GM21423 (cell line): Measurements from ENCODE around the gene SPATC1L.
A peak's percentile ranks its signal among the peaks of the same experiment; 100 is the strongest.
"Not testable (repeated sequence)": the region's sequence is repeated elsewhere in the genome, so short reads cannot be mapped to it uniquely, and the experiment has no call there.

Source experiments
- ATAC-seq: cut with Tn5 transposase; IDR thresholded peaks from one replicate; pipeline ENCODE4 v1.9.1; 2021; ENCODE audit warnings: mild to moderate bottlenecking, moderate library complexity; ENCODE audit not compliant: unreplicated experiment

SPATC1L gene

GRCh38 chr21:46183910-46184624, at the start of gene SPATC1L:
SPATC1L (minus strand) TSS chr21:46184459; CDS start chr21:46182816, 1,643 bp downstream.
- ATAC-seq = peak; percentile 48

- no peak for ATAC-seq
These were observed 45.6 kb upstream of the SPATC1L start for GRCh38 chr21:46229923-46230260.

GRCh38 chr21:46229133-46229922, 45.1 kb upstream of the SPATC1L start:
- ATAC-seq = peak; percentile 23

- peak; percentile 86 for ATAC-seq
These were observed 44.2 kb upstream of the SPATC1L start, which contains the start of gene LSS for GRCh38 chr21:46228345-46229051. LSS (minus strand) TSS chr21:46228774; CDS start chr21:46228745, 29 bp downstream.

- ATAC-seq = no peak
These were observed 43.6 kb upstream of the SPATC1L start for GRCh38 chr21:46227811-46228344.

DNA sequence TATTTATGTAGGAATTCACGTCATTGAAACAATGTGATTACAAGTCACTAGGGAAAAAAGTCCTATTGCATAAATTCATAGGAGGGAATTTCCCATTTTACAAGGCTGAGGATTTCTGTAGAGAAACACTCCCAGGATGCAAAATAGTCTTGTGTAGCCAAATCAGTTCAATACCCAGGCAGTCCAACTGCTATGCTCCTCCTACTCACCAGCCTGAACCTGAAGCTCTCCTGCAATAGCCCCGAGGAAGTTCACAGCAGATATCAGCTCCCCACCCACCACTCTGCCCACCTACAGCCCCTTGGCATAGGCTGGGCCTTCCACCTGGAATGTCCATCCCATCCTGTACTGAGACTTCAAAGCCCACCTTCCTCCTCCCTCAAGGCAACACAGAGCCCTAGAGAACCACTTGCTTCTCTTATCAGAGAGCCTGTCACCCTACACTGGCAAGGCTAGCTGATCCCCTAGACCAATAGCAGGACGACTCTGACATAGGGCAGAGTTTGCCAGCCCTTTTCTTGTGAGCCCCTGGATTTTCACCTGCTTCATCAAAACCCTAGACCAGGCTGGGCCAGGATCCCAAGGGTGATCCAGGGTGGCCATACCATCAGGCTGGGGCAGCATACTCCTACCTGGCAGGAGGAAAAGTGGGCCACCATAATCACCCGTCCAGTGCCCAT, 42.8 kb upstream of the SPATC1L start:
- ATAC-seq = no peak

DNA sequence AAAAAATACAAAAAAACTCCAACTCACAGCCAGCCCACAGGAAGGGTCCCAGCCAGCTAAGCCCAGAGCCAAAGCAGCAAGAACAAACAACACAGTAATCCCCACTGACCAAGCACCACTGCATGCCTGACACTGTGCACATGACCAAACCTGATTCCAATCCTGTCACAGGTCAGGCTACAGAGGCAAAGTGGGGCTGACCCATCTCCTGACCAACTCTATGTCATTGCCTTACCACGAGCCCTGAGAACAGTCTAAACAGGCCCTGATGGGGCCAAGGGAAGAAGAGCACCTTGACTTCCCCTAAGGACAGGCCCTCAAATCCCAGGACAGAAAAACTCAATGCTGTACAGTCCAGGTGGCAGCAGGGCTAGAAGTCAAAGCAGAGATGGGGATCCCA, 41.9 kb upstream of the SPATC1L start:
- ATAC-seq = no peak

- not testable (repeated sequence) for ATAC-seq
These were observed 39.4 kb upstream of the SPATC1L start for GRCh38 chr21:46223661-46224060.

DNA sequence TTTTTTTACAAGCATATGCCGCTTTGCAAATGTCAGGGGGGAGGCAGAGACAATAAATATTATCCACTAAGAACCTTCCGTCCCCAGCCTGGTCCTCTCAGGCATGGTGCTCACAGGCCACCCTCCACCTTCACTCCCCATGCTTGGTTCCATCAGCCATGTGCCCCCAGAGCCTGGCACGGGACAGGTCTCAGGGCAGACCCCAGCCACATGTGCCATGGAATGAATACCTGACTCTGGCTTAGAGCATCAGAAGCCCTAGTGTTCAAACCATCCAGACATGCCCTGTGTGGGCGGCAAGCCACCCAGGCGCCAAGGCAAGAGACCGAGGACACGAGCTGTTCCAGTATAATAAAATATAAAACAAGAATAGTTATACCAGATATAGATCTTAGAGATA, 39.0 kb upstream of the SPATC1L start:
- no peak for ATAC-seq

DNA sequence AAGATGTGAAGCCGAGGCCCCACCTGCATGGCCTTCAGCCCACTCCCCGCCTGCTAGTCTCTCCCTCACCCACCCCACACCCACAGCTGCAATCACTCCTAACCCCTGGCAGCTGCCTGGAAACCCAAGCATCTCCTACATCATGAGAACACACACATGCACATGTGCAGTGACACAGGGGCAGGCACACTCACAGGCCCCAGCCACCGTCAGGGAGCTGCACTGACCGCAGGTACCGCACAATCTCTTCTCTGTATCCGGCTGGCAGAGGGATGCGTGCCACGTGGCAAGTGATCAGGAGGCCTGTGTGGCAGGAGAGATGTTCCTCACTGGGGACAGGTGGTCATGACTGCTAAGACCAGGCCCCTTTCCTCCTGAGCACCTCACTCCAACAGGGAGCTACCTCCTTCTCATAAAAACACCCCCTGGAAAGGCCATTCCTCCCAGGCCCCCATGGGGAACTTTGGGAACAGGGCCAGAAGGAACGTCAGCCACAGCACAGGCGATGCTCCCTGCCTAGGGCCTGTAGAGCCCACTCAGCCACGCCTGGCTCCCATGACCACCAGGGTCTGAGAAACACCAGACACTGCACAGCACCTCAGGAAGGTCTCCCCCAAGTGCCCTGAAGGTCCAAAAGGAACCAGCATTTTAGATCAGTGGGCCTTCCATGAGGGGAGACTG, 38.3 kb upstream of the SPATC1L start:
- ATAC-seq = no peak

DNA sequence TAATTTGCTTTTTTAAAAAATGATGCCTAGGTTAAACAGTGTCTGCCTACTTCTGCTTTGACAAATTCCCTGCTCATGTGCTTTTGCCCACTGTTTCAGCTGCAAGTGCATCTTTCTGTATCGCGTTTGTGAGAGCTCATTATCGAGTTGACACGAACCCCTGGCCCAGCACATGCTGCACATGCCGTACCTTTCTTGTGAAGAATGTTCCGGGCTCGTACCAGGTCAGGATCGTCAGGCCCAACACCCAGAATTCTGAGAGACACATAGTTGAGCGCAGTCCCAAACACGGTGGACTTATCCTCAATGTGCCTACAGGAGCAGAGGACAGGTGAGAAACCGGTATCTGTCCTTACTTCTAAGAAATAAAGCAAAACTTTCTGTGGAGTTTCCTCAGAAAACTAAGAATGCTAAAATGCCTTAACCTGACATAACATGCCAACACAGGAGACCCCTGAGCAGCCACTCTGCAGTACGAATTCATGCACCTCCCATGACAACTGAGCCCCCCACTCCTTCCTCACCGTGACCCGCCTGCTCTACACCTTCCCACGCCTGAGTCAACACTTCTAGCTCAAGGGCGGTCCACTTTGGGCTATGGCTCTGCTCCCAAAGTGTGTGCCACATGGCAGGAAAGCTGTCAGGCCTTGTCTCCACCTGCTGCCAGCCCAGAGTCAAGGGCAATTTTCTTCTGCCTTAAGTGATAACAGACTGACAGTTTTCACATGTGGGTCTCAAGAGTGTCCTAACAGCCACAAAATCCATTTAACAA, 37.6 kb upstream of the SPATC1L start:
- ATAC-seq = no peak

DNA sequence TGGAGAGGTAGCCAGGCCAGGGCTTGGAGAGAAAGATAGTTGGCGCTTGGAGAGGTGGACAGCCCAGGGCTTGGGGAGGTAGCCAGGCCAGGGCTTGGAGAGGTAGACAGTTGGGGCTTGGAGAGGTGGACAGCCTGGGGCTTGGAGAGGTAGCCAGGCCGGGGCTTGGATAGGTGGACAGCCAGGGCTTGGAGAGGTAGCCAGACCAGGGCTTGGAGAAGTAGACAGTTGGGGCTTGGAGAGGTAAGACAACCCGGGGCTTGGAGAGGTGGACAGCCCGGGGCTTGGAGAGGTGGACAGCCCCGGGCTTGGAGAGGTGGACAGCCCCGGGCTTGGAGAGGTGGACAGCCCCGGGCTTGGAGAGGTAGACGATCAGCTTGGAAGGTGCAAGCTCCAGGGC, 36.6 kb upstream of the SPATC1L start:
- ATAC-seq = no peak

DNA sequence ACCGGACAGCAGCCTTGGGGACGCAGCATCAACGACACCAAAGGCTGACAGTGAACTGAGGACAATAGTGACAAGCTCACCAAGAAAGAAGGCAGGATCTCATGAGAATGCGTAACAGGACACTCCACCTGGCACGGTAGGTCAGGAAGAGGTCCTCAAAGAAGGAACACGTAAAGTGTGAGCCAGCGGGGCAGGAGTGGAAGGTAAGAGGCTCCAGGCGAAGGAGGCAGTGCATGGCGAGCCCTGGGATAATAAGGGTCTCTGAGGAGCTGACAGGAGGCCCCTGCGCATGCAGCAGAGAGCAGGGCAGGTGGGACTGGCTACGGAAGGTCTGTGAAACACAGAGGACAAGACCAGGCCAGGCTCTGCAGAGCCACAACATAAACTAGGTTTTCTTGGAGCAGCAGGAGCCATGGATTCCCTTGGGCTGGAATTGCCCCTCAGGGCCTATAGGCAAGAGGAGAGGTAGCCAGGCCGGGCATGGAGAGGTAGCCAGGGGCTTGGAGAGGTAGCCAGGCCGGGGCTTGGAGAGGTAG, 36.1 kb upstream of the SPATC1L start:
- ATAC-seq = no peak

DNA sequence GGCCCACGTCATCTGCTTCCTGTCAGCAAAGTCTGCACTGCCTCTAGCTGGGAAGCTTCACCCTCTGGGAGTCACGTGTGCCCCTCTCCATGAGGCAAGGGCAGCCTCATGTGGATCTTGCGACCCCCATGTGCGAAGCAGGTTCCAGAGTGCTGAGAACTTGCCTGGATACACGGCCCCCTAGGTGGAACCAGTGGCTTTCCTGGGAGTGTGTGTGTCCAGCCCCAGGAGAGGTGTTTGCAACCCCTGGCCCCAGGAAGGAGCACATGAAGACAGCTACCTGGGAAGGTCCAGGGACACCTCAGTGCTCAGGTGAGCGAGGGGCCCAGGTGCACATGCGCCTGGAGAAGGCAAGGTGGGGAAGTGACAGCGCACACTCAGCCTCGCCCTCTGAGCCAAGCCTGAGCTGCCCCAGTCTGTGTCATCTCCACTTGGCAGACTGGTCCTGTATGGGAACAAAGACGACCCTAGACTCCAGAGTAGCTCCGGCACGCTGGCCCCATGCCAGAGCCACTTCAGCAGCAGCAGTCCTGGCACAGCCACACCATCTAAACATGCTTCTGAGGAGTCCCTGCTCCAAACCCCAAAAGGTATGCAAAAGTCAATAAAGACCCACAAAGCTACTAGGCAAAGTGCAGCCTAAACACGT, 35.5 kb upstream of the SPATC1L start:
- ATAC-seq = no peak

DNA sequence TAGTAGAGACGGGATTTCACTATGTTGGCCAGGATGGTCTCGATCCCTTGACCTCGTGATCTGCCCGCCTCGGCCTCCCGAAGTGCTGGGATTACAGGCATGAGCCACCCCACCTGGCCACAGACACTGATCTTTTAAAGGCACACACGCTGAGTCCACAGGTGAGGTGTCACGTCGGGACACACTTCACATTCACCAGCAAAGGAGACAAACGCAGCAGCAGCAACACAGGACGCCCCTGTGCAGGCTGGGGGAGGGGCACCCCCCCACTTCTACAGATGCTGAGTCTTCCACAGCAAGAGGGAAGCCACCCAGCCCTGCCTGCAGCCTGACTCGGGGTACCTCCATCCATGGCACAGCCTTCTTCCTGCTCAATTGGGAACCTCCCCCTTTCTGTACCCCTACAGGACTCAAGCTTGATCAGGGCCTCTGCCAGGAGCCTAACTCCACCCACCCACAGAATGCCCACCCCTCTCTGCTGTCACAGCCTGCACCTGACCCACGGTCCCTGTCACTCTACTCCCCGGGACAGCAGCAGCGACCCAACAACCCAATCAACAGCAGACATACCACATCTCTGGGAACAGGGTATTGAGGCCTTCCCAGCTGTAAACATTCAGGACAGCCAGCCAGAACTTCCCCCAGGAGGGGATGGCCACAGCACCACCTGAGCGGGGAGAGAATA, 34.8 kb upstream of the SPATC1L start:
- no peak for ATAC-seq

GRCh38 chr21:46217511-46218196, 33.4 kb upstream of the SPATC1L start:
- no peak for ATAC-seq

- no peak for ATAC-seq
These were observed 32.0 kb upstream of the SPATC1L start for GRCh38 chr21:46216132-46216747.
